GM18511 (cell line): ENCODE measurements around the gene TCF21.

ENCODE experiments used
- ATAC-seq: cut with Tn5 transposase; IDR thresholded peaks from one replicate; pipeline ENCODE4 v1.9.1; 2021; ENCODE audit warnings: mild to moderate bottlenecking, moderate library complexity; ENCODE audit not compliant: unreplicated experiment

Gene TCF21

GRCh38 chr6:133889557-133890403, 867 bp downstream of the TCF21 start:
- ATAC-seq: no peak

GRCh38 chr6:133890711-133891148, 1.8 kb downstream of the TCF21 start:
- no peak for ATAC-seq

- no peak for ATAC-seq
These were observed 2.4 kb downstream of the TCF21 start for GRCh38 chr6:133891149-133891926.

- ATAC-seq: no peak
These were observed 3.3 kb downstream of the TCF21 start for GRCh38 chr6:133891927-133892812.

- ATAC-seq: no peak
These were observed 4.1 kb downstream of the TCF21 start for GRCh38 chr6:133892813-133893691.

GRCh38 chr6:133893946-133894345, 5.0 kb downstream of the TCF21 start:
- no peak for ATAC-seq

- ATAC-seq: no peak
These were observed 5.5 kb downstream of the TCF21 start for GRCh38 chr6:133894369-133894768.

GRCh38 chr6:133894795-133895358, 6.0 kb downstream of the TCF21 start:
- ATAC-seq: no peak

GRCh38 chr6:133895573-133896343, 6.8 kb downstream of the TCF21 start:
- no peak for ATAC-seq

- ATAC-seq: no peak
These were observed 7.4 kb downstream of the TCF21 start for GRCh38 chr6:133896344-133896721.

- ATAC-seq: no peak
These were observed 9.3 kb downstream of the TCF21 start for GRCh38 chr6:133898263-133898662.

- no peak for ATAC-seq
These were observed 10.6 kb downstream of the TCF21 start for GRCh38 chr6:133899556-133899955.

GRCh38 chr6:133903855-133904254, 14.9 kb downstream of the TCF21 start:
- ATAC-seq: no peak

- ATAC-seq: no peak
These were observed 17.1 kb downstream of the TCF21 start for GRCh38 chr6:133906050-133906449.

GRCh38 chr6:133916650-133917151, 27.8 kb downstream of the TCF21 start:
- ATAC-seq: peak; percentile 82

- ATAC-seq: no peak
These were observed 28.9 kb downstream of the TCF21 start for GRCh38 chr6:133917781-133918180.

- no peak for ATAC-seq
These were observed 29.5 kb downstream of the TCF21 start for GRCh38 chr6:133918208-133918930.

- no peak for ATAC-seq
These were observed 30.4 kb downstream of the TCF21 start for GRCh38 chr6:133919362-133919761.
